H54 (cell line): ENCODE results near the gene SIK2.
"Not testable (repeated sequence)": the region's sequence is repeated elsewhere in the genome, so short reads cannot be mapped to it uniquely, and the experiment has no call there.

Source experiments
- DNase-seq: peaks from one replicate; pipeline ENCODE4 v3.0.0; 2011; ENCODE audit warnings: low spot score, mixed read lengths; ENCODE audit not compliant: insufficient read length
- FAIRE-seq: peaks from 3 replicates; lab custom pipeline; 2011; peaks lifted over from hg19 to GRCh38; lab: Jason Lieb, UNC
- POLR2A ChIP-seq: IDR thresholded peaks from 2 replicates; pipeline ENCODE4 v1.6.1; 2011; ENCODE audit warnings: low read depth, mild to moderate bottlenecking, low read length

The SIK2 gene

DNA sequence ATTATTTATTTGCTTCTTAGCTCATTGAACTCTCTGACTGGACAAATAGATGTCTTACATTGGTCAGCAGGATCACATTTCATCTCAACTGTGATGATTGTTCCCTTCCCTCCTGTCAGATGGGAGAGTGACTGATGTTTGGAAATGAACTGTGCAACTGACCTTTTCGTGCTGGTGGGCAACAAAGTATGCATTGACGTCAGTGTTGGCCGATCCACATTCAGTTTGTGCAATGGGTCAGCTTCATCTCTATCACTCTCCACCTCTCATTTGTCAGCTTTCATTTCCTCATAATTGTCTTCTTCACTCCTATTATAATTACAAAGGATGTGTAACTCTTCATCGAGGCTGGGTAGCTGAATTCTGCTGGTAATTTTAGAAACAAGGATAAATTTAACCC, 92.6 kb downstream of the SIK2 start:
- no peak for FAIRE-seq
- no peak for TF ChIP-seq POLR2A
- no peak for DNase-seq

DNA sequence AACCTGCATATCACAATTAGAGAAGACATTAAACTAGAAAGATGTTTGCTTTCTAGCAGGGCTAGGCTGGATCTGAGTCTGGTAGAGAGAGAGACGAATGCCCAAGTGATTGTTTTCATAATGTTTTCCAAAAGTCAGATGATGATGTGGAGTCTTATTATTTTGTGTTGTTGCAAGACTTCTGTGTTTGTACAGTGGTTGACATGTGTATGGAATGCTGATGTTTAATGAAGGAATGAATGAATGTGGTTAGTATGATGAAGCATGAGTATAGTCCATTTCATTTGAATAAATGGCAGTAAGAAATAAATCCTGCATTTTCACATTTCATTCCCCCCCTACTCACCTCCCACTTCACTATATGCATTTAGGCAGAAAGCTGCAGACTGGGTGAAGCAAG, 94.3 kb downstream of the SIK2 start:
- FAIRE-seq (no peak), DNase-seq (no peak)
- no peak for TF ChIP-seq POLR2A

DNA sequence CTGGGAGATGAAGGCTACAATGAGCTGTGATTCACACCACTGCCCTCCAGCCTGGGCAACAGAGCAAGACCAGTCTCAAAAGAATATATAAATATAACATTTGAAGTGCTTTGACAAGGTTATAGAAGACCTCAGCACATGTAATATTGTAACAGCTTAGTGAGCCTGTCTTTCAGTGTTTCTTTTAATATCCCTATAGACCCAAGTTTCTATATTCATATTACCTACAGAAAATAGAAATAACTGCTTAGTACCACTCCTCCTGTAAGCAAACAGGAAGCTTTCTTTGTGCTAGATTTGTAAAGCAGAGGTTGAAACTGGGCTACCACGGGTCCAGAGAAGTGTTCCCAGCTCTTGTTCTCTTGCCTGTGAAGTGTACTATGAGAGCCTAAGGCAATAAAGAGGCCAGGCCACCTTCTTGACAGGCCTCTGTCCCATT, 95.7 kb downstream of the SIK2 start:
- no peak for DNase-seq
- TF ChIP-seq POLR2A: no peak
- no peak for FAIRE-seq

DNA sequence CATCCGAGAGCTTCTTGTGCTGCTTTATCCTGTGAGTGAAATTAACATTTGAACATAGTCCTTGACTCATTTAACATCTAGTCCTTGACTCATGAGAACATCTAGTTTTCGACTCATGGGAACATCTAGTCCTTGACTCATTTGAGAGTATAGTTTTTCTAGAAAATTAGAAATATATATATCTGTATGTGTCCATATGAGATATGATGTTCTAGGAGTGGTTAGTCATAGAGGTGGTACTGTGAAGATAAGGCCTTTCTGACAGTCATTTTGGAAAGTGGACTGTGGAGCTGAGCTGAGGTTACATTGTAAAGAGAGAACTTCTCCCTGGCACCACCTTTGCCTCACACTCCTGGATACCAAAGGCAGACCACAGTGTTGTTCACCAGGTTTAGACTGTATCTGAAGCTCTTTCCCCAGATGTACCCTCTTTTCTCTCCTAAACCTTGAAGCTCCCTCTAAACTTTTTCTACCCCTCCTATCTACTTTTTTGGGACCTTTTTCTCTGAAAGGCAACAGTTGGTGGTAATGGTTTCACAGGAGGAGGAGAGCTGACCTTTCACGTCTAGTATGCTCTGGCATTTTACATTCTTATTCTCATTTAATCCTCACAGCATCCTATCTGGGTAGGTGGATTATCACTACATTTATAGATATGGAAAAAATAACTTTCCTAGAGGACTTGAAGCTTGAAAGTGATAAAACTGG, 96.8 kb downstream of the SIK2 start:
- no peak for FAIRE-seq
- no peak for DNase-seq
- TF ChIP-seq POLR2A: no peak

DNA sequence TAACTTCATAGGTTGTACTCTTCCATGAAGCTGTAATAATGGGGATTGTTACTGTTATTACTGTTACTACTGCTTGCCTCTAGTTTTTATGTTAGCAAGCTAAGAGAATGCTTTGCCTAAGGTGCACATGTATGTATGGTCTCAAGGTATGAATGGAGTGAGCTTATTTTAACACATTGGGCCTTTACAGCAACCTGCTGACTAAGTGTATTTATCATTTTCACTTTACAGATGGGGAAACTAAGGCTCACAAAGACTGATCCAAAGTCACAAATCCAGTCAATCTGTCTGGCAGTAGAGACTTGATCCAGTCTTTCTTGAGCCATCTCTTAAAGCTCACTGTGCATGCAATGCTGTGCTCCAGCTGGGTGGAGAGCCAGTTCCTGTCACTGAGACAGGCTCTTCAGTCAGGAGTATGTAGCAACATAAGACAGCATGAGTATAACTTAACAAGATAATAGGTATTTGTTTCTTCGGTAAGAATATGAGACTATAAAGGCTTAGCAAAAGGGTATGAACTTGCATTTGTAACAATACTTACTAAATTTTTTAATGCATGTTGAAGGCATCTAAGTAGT, 97.4 kb downstream of the SIK2 start:
- no peak for TF ChIP-seq POLR2A
- no peak for FAIRE-seq
- DNase-seq: no peak

DNA sequence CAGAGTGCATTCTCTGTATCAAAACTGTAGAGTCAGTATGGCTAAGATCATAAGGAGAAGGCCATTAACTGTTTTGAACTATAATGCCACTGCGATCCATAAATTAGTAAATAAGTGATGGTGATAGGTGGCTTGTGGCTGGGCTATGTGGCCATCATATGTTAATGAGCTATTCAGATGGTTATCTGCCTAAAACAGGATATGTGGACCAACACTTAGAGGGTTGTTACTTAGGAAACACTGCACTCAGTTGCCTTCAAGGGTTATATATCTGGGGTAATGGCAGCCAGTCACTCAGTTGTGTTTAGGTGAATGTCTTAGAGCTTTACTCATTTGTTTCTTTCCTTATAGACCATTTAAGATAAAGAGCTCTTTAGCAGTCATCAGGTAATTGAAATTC, 97.9 kb downstream of the SIK2 start:
- TF ChIP-seq POLR2A: no peak
- FAIRE-seq (no peak), DNase-seq (no peak)

DNA sequence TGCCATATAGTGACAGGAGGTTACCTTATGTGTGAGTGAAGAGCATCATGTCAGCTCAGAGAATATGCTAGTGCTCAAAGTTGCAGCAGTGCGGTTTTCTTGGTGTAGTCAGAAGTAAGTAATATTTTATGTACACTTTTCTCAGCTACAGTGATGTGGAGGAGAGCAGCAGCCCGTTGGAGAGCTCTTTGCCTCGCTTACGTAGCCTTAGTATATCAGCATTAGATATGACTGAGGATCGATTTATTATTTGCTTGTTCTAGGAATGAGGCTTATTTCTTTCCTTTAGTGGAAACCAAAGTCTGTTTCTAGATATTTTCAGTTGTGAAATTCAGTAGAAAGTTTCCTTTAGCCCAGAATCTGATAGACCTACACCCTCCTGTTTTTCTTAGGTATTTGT, 100.4 kb downstream of the SIK2 start:
- FAIRE-seq: no peak
- no peak for TF ChIP-seq POLR2A

DNA sequence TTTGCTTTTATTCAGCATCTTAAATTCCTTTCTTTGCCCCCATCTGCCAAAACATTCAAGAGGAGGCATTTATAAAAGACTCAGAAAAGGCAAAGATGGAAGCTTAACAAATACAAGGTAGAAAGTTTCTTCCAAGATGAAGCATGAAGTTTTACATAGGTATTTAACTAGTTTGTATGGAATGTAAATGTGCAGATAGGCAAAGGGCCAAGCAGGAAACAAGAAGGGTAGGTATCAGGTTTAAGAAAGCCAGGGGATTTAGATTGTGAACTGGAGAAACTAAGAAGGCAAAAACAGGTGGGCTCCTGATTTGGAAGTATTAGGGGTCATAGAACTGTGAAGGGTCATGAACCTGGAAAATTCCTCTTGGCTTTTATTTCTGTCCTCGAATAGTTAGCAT, 101.3 kb downstream of the SIK2 start:
- no peak for FAIRE-seq
- TF ChIP-seq POLR2A: no peak

More for the DNA sequence above, 100.4 kb downstream of the SIK2 start:
- DNase-seq: no peak

DNA sequence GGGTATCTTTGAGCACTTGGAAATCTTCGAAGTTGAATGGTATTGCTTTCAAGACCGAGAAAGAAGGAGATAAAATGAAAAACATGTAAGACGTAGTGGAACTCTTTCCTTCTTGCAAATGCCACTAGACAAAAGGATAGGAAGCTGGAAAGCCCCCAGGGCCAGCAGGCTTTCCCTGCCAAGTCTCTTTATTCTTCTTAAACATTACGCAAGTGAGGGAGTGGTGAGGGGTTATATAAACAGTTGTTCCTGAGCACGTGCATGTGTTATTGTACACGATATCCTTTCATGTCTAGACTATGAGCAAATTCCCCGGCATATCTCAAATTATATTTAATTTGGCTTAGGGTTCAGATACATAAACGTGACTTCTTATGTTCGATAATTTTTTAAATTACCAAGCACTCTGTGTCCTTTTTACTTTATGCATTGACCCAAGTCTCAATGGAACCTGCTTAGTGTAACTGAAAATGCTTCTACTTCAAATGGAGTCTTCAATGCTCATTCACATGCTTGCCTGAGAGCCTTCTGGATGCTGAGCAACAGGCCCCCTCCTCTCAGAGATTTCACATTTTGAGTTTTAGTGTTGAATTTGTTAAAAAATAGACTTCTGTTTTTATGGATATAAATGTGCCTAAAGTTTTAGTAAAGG, 104.9 kb downstream of the SIK2 start:
- TF ChIP-seq POLR2A: no peak
- FAIRE-seq: no peak
- no peak for DNase-seq

More for the DNA sequence above, 101.3 kb downstream of the SIK2 start:
- DNase-seq: no peak

DNA sequence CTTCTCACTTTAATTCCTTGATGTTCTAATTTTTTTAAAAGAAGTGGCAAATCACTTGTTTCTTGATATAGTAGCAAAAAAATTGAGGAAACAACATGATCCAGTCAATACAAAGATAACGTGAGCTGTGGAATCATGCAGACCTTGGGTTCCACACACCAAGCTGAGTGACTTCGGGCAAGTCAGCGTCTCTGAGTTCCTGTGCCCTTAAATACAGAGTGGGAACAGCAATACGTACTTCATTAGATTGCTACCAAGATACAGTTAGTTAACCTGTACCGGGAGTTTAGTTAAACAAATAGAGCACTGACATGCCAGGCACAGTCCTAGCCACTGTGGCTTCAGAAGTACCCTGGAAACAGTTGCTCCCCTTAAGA, 105.4 kb downstream of the SIK2 start:
- DNase-seq (no peak), FAIRE-seq (no peak)
- no peak for TF ChIP-seq POLR2A

DNA sequence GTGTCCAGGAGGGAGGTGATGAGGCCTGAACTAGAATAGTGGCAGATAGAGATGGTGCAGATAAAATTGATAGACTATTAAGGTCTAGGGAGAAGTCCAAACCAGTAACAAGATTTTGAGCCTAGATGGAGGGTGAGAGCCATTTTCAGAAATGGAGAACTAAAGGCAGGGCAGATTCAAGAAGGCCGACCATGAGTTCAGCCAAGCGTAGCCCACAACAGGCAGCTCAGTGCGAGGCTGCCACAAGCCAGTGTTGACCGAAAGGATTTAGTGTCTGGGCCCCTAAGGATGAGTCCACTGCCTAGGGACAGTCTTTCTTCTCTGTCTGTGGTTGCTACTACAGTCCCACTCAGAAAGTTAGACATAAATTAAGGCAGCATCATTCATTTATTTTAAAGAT, 112.3 kb downstream of the SIK2 start:
- DNase-seq (no peak), FAIRE-seq (no peak)
- no peak for TF ChIP-seq POLR2A

DNA sequence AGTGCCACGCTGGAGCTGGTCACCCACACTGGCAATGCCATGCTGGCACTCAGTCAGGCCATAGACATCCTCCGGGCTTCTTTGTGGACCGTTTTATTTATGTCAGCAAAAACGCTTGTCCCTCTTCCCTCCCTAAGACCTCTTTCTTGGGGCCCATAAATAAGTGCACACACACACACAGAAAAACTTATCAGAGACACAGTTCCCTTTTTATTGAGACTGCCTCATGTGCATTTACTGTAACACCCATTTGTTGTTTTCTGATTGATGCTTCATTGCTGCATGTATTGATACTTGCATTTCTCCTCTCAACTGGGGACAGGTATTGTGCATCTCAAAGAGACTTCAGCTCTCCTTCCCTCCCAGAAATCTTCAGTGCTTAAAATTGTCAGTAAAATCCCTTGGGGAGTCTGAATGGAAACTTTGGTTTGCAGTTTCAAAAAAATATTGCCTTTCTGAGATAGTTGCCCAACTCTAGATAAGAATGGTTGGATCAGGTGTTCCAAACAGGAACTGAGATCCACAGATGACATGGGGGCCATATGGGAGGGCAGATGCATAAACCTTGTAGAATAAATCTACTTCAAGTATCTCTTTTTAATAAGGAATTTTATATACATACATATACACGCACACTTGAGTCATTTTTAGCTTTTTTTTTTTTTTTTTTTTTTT, 113.0 kb downstream of the SIK2 start:
- FAIRE-seq: no peak
- no peak for TF ChIP-seq POLR2A
- no peak for DNase-seq

DNA sequence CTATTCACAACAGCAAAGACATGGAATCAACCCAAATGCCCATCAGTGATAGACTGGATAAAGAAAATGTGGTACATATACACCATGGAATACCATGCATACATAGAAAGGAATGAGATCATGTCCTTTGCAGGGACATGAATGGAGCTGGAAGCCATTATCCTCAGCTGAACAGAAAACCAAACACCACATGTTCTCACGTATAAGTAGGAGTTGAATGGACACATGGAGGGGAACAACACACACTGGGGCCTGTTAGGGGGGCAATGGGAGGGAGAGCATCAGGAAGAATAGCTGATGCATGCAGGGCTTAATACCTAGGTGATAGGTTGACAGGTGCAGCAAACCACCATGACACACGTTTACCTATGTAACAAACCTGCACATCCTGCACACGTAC, 115.4 kb downstream of the SIK2 start:
- DNase-seq, FAIRE-seq: not testable (repeated sequence)

DNA sequence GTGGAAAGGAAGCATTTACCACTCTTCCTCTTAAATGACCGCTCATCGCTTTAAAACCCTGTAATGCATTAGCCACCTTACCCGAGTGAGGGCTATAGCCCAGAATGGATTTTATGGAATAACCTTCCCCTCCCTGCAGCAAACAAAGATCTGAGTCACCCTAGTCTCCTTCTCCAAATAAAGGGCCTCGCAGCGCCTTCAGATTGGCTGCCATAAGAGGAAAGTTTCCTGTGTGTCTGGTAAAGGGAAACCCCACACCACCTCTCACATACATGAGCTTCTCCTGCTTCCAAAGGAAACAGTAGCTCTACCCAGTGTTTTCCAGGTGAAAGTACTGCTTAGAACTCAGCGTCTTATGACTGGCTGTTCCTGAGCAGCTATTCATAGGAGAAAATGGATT, 116.2 kb downstream of the SIK2 start:
- FAIRE-seq (peak; percentile 93), DNase-seq (peak; percentile 31)
- no peak for TF ChIP-seq POLR2A
